Measurements from ENCODE around the gene LENG9.
"Not testable (repeated sequence)": the region's sequence is repeated elsewhere in the genome, so short reads cannot be mapped to it uniquely, and the experiment has no call there.

Gene LENG9

DNA sequence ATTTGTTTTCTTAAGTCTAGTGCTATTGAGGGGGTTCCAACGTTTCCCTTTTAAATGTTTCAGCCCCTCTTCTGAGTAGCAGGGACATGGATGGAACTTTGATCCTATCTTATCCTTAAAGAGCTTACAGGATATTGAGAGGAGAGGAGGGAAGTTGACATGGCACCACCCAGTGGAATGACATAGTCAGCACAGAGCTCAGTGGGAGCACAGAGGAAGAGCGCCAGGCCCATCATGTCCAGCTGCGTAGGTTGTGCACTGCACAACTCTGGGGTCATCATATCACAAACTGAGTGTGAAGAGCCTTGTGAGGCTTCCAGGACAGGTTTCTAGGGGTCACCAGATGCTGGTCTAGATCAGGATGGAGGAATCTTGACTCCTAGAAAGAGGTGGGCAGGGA, 14.1 kb upstream of the LENG9 start:
- DNase-seq: no peak

DNA sequence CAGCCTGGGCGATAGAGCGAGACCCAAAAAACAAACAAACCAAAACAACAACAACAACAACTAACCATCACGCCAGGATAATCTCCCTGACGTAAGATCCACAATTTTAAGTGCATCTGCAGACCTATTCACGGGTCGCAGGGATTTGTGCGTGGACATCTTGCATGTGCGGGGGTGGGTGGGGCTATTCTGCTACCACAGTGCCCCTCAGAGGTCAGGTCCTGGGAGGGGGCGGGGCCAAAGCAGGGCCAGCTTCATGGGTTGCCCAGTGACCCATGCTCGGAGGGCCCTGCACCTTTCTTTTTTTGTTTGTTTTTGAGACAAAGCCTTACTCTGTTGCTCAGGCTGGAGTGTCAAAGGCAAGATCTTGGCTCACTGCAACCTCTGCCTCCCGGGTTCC, 12.1 kb upstream of the LENG9 start:
- no peak for DNase-seq

DNA sequence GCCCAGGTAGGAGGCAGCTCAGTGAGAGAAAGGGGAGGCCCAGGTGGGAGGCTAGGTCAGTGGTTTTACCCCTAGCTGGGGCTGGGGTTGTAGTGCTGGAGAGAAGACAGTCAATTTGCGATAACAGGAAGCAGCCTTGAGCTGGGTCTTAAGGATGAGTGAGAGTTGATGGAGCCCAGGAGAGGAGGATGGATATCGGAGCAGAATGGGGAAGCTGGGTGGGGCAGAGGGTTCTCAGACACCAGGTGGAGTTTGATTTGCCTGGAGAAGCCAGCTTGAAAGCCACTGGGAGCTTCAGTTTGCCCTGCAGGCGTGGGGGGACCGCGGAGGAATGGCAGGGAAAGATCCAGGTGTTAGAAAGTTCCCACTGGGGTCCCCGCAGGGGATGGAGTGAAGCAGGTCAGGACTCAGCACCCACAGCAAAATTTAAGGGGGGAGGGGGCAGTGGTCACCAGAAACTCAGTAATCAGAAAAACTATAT, 10.4 kb upstream of the LENG9 start:
- no peak for DNase-seq

DNA sequence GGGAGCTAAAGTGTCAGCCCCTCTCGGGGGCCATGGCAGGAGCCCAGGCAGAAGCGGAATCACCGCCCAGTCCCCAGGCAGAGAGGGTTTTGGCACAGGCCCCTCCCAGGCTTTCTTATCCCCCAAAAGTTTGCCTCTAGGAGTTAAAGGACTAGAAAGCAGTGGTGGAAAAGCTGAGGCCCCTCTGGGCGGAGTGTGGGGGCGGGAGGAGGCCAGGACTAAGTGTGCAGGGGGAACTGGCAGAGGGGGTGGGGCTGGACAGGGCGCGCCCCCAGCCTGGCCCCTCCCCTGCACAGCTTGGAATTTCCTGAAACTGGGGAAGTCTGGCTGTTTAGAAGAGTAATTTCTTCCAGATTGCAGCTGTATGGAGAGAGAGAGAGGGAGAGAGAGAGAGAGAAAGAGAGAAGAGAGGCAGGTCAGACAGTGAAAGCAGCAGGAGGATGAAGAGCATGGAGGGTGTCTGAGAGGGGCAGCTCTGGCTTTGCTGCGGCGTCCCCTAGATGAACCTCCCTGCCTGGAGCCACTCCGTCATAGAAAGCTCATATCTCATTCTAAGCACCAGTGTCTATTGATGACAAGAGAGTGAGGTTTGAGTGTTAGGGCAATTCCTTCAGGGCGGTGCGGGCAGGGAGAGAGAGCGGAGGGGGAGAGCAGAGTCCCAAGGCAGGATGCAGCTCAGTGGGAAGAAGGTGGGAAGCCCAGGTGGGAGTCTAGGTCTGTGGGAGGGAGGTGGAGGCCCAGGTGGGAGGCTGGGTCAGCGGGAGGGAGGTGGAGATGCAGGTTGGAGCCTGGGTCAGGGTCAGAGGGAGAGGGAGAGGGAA, 9.7 kb upstream of the LENG9 start, which contains the start of gene CDC42EP5:
CDC42EP5 (minus strand) TSS at position 226 of the 821 bp plus-strand sequence. CDS start 7,749 bp downstream, outside the sequence.
- no peak for DNase-seq

DNA sequence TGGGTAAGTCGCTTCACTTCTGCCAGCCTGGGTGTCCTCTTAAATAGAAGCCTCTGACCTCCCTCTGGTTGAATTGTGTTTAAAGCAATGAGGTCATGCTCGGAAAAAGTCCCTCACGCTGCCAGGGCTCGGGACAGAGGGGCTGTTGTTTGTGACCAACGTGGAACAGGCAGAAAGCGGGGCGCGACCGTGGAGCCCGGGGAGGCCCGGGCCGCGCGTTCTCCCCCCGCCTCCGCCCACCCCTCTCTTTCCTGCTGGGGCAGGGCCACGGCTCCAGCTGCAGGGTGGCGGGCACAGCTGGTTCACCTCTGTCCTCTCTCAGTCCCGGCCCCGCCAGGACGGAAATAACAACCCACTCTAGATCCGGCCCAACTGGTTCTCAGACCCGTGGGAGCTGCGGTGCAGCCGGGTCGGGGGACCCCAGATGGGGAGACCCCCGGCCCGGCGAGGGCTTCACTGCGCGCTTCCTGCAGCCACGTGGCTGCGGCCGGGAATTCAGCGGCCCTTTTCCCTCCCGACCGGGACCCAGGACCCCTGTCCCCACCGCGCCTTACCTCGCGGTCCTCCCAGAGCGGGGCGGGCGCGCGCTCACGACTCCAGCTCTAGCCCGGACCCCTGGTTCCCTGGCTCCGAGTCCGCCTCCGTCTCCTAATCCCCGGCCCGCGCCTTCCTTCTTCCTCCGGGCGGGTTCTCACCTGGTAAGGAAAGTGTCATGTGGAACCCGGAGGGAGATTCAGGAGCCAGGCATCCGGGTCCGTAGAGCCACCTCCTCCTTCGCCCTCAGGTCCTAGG, 7.6 kb upstream of the LENG9 start:
- DNase-seq: no peak

DNA sequence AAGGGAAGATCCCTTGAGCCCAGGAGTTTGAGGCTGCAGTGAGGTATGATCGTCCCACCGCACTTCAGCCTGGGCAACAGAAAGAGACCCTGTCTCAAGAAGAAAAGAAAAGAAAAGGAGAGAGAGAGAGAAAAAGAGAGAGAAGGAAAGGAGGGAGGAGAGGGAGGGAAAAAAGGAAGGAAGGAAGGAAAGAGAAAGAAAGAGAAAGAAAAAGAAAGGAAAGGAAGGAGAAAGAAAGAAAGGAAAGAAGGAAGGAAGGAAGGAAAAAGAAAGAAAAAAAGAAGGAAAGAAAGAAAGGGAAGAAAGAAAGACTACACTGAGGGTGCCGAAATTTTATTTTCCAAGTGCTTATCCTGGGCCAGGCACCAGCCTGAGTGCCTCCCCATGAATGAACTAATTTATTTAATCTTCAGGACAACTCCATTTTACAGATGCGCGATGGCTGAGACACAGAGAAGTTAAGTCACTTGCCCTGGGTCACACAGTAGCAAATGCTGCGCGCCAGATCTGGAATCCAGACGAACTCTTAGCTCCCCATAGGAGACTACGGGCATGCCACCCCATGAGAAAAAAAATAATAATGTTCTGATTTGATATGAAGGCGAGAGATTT, 6.8 kb upstream of the LENG9 start:
- DNase-seq: no peak

DNA sequence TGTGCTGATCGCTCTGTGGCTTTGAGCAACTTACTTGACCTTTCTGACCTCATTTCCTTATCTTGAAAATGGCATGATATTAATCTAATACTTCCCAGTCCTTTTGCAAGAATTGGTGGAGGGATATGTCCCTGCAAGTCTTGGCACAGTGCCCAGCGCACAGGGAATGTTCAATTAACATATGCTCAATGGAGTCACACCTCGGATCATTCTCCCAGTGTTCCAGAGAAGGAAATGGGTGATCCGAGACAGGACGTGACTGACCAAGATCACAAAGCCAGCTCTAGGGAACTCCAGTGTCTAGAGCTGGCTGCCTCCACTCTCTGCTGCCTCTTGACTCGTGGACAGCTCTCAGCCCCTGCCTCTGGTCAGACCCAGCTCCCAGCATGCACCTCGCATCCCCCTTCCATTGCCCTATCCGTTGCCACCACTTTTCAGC, 5.9 kb upstream of the LENG9 start:
- no peak for DNase-seq

DNA sequence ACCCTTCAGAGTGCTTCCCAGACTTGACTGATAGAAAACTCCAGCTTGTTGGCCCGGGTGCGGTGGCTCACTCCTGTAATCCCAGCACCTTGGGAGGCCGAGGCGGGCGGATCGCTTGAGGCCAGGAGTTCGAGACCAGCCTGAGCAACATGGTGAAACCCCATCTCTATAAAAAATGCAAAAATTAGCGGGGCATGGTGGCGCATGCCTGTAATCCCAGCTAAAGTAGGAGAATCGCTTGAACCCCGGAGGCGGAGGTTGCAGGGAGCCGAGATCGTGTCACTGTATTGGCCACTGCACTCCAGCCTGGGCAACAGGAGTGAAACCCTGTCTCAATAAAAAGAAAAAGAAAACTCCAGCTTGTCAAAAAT, 2.5 kb upstream of the LENG9 start:
- not testable (repeated sequence) for DNase-seq

DNA sequence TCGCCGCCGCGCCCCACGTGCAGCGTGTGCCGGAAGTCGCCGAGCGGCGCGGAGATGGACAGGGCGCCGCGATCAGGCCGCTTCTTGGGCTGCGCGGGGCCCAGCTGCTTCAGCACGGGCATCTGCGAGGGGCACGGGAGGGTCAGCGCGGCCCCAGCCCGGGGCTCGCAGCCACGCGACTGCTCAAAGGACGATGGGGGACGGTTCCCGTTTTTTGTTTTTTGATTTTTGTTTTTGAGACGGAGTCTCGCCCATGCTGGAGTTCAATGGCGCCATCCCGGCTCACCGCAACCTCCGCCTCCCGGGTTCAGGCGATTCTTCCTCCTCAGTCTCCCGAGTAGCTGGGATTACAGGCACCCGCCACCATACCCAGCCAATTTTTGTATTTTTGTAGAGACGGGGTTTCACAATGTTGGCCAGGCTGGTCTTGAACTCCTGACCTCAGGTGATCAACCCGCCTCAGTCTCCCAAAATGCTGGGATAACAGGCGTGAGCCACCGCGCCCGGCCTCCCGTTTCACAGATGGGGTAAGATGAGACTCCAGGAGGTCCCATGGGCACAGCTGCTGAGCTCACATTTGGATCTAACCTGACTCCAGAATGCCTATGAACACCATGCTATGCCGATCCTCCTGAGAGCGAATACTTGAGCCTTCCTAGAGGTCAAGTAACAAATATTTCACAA, 2.0 kb upstream of the LENG9 start:
- DNase-seq: no peak

DNA sequence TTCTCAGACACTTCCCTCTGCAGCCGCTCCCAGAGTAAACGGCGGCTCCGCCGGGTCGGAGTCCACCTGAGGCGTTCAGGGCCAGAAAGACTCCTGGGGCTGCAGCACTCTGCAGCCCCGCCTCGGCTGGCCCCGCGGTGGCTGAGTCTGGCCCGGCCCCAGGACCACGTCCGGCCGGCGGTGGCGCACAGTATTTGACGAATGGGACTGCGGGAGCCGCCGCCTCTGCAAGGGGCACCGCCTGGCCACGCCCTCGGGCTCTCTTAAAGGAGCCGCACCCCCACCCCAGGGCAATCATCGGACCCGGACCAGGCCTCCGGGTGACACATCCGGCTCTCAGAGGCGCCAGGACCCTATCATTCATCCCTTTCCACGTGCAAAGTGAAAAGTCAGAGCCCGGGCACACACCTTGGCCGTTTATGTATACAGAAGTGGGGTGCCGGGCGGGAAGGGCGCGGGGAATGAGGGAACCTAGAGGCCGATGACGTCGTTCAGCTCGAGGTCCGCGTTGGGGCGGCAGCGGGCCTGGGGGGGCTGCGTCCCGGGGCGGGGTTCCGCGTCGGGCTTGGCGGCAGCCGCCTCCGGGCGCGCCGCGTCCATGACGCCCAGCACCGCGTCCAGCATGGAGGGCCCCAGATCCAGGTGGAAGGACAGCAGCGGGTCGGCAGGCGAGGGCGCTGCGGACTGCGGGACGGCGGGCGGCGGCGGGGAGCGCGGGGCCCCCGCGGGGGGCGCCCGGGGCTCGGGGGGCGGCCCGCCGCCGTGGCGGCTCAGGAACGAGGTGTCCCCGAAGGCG, 1.2 kb upstream of the LENG9 start:
- peak; percentile 76 for DNase-seq

DNA sequence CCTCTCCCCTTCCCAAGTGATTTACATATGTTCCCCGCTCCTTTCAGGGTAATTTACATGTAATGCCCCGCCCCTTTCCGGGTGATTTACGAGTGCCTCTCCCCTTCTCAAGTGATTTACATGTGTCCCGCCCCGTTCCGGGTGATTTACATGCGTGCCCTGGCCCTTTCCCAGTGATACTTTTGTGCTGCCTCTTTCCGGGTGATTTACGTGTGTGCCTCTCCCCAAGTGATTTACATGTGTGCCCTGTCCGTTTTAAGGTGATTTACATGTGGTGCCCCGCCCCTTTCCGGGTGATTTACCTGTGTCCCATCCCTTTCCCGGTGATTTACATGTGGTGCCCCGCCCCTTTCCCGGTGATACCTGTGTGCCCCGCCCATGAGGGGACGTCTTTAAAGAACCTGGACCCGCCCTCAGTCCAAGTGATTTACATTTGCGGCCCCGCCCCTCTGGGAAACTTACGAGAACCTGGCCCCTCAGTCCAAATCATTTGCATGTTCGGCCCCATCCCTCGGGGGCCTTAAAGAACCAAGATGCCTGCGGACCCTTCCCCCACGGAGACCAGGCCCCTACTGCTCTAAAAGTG, 559 bp upstream of the LENG9 start:
- peak; percentile 80 for DNase-seq

DNA sequence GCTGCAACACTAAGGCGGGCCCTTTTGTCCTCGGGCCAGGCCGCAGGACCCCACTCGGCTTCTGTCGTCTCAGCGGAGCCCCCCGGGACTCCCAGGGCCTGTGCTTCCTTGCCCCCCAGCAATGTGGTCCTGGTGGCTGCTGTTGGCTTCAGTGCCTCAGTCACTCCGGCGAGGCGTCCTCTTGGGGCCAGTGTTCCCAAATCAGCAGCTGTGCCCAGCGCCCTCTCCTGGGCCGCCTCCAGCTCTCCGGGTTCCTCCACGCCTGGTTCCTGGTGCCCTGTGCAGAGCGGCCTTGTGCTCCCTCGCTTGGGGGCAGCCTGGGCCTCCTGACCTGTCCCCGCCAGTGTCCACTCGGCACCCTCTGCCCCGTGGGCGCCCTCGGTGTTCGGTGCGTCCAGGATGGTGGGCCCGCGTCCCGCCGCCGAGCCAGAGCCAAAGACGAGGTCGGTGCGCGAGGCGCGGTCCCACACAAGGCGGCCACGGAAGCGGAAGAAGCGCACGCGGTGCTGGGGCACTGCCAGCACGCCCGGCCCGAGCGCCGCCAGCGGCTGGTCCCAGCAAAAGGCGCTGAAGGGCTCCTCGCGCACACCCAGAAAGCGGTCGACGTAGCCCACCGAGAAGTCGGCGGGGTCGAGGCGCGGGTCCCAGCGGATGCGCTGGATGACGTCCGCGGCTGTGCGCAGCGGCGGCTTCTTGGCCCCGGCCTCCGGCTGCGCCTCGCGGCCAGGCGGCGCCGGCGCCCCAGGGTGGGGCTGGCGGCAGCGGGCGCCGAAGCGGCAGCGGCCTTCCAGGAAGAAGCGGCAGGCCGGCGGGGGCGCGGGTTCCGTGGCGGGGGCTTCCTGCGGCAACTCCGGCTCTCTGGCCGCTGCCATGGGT, 685 bp downstream of the LENG9 start:
- peak; percentile 65 for DNase-seq

DNA sequence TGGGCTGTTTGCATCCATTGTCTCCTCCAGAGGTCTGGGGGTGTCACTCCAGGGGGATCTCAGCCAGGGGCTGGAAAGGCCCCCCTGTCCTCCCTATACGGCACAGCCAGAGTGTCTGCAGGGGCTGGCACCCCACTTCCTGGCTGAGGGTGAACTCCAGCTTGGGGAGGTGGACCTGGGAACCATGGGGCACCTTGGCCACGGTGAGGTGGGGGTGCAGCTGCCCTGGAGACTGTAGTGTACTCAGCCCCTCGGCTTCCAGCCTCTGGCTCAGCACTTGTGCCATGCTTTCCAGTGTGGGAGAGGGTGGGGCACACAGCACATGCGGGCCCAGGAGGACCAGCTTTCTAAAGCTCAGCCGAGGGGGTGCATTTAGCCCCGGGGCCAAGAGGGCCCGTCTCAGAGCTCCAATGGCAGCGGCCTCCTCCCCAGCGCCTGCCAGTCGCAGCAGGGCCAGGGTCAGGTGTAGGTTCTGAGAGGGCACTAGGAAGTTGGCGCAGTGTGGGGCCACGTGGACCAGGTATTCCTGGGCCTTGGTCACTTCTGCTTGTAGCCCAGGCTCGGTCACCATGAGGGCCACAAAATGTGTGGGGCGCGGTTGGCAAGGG, 1.4 kb downstream of the LENG9 start:
- no peak for DNase-seq

DNA sequence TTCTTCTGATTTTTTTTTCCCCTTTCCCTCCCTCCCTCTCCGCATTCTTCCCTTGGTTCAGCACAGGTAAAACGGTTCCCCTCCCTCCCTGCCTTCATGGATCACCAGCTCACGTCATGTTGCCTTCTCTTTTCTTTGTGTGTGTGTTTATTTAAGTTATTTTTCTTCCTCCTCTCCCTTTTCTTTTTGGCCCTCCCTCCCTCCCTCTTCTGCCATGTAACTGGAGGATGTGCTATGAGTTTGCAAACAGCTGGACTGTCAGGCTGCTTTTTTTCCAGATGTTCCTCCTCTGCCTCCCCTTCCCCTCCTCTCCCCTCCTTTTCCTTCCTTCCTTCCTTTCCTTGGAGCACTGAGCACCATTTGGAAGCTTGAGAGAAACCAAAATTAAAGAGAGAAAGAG, 2.0 kb downstream of the LENG9 start:
- DNase-seq: no peak

DNA sequence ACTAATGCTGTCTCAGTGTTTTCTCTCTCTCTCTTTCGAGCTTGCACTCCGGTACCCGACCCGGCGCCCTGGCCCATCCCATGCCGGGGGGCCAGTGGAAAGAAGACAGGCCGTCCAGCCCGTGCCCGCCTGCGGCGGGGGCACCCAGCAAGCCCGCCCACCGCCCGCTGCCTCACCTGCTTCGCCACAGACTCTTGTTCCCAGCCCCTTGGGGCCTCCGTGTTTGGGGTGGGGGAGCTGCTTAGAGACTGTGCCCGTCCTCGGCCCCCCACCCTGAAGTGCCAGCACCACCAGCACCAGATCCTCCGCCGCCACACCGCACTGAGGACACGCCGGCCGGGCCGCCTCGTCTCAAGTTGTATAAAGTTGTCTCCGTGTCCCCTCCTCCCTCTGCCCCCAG, 2.4 kb downstream of the LENG9 start:
- DNase-seq: no peak

DNA sequence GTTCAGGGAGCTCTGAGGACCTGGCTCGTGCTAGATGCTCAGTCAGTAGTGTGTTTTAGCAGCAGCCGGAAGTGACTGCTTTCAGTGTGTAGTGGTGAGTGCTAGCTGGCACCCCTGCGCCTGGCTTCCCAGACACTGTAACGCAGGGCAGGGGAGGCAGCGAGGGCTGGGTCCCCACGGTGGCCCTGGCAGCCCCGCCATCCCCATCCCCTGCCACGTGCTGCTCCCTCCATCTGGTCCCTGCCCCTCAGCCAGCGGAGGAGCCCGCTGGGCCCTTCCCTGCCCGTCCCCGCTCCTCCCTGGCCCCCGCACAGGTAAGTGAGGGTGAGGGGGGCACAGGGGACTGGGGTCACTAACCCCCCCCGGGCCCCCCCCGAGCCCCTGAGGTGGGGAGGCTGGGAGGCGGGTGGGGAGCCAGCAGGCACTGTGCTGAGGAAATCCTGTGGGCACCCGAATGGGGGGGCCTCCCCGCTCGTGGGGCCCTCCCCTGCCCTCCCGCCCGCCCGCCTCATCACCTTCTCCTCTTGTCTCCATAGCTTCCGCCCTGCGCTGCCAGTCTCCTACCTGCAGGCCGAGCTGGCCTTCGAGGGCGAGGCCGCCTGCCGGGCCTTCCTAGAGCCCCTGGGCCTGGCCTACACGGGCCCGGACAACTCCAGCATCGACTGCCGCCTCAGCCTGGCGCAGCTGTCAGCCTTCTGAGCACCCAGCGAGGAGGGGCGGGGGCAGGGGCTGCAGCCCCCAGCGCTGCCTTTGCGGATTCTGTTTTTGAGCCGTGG, 3.2 kb downstream of the LENG9 start:
- DNase-seq: no peak

DNA sequence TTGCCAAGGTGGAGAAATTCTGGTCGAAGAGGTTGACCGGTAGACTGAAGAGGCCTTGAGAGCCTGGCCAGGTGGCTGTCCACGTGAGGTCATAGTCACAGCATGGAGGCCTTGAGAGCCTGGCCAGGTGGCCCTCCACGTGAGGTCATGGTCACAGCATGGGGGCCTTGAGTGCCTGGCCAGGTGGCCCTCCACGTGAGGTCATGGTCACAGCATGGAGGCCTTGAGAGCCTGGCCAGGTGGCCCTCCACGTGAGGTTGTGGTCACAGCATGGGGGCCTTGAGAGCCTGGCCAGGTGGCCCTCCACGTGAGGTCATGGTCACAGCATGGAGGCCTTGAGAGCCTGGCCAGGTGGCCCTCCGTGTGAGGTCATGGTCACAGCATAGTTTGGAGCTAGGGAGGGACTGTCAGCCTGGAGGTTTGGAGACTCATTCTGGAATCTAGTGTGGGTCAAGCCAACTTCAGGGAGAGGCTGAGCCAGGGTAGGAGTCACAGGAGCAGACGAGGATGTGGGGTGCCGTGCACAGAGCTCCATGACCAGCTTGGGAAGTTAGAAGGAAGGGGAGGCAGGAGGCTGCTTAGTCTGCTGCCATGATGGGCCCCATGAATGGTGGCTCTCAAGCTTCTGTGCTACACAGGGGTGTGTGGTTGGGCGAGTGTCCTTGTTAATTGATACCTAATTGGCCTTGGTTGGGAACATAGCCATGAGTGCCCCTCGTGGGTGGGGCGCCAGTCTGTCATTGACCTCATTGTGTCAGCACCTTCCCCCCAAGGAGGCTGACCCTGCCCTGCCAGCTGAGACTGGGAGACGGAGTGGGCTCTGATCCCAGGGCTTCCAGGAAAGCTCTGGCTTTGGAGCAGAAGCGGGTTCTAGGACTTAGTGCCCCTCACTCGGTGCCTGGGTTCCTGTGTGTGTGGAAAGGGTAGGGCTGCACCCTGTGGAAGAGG, 4.0 kb downstream of the LENG9 start:
- no peak for DNase-seq

DNA sequence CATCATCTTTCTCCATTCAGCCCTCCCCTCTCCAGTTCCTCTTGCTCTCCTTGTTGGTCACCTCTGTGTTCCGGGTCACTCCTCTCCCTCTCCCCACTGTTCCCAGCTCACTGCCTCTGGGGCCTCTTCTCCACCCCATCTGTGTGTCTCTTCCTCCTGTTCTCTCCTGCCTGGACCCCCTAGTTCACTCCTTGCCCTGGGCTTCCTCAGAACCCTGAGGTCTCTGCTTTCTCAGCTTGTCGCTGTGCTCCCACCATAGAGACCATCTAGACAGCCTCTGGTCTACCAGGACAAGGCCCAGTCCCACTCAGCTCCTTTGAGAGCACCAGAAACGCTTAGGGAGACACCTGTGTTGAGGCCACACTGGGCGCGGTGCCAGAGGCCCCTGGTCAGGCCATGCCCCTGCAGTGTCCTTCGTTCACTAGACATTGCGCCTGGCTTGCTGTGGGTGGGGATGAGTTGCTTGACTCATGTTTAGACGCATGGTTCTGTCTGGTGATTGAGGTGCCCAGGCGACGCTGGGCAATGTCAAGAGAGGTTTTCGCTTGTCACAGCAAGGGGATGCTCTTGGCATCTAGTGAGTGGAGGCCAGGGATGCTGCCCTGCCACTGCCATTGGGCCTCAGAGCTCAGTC, 4.8 kb downstream of the LENG9 start:
- DNase-seq: no peak
